Hepatocyte (in vitro differentiated cells): ENCODE measurements around the gene P2RY12. TPM values are rescaled to one million over a fixed set of nuclear protein-coding genes. Genes with fewer than 3 reads are reported as not detected.

Experiments used
- DNase-seq: peaks from one replicate; pipeline ENCODE4 v3.0.0-alpha.2; 2016; ENCODE audit warnings: low spot score
- H2AFZ ChIP-seq: fragments of 200-600 bp; sonication (generic); 2 replicates; pipeline ENCODE4 v1.6.0; 2016; ENCODE audit warnings: antibody characterized with exemption, mild to moderate bottlenecking
- H3K27ac ChIP-seq: fragments of 200-600 bp; sonication (generic); 2 replicates; pipeline ENCODE4 v1.5.1; 2016; ENCODE audit warnings: mild to moderate bottlenecking
- H3K27me3 ChIP-seq: fragments of 200-600 bp; sonication (generic); 2 replicates; pipeline ENCODE4 v1.6.1; 2016
- H3K36me3 ChIP-seq: fragments of 200-600 bp; sonication (generic); replicated peaks from 2 replicates; pipeline ENCODE4 v1.5.1; 2016; ENCODE audit warnings: low read depth; ENCODE audit not compliant: insufficient read depth
- H3K4me1 ChIP-seq: fragments of 200-600 bp; sonication (generic); 2 replicates; pipeline ENCODE4 v1.5.1; 2016; ENCODE audit warnings: mild to moderate bottlenecking, moderate library complexity; ENCODE audit not compliant: insufficient read depth
- H3K4me2 ChIP-seq: fragments of 200-600 bp; sonication (generic); 2 replicates; pipeline ENCODE4 v1.6.0; 2016
- H3K4me3 ChIP-seq: fragments of 200-600 bp; sonication (generic); 2 replicates; pipeline ENCODE4 v1.5.1; 2016; ENCODE audit warnings: mild to moderate bottlenecking
- H3K79me2 ChIP-seq: fragments of 200-600 bp; sonication (generic); 2 replicates; pipeline ENCODE4 v1.6.0; 2017; ENCODE audit warnings: mild to moderate bottlenecking
- H3K9me2 ChIP-seq: fragments of 200-600 bp; sonication (generic); replicated peaks from 2 replicates; pipeline ENCODE4 v1.6.0; 2017; ENCODE audit warnings: mild to moderate bottlenecking; ENCODE audit not compliant: insufficient read depth
- H3K9me3 ChIP-seq: fragments of 200-600 bp; sonication (generic); 2 replicates; pipeline ENCODE4 v1.5.1; 2016; ENCODE audit warnings: low read depth, mild to moderate bottlenecking
- H4K20me1 ChIP-seq: fragments of 200-600 bp; sonication (generic); 2 replicates; pipeline ENCODE4 v1.6.0; 2016; ENCODE audit warnings: mild to moderate bottlenecking; ENCODE audit not compliant: insufficient read depth, poor library complexity, severe bottlenecking
- EZH2 ChIP-seq: fragments of 200-600 bp; sonication (generic); IDR thresholded peaks from 2 replicates; pipeline ENCODE4 v1.6.1; 2016; ENCODE audit warnings: antibody characterized with exemption, mild to moderate bottlenecking, borderline replicate concordance
- EZH2phosphoT487 ChIP-seq: fragments of 200-600 bp; sonication (generic); IDR thresholded peaks from one replicate; pipeline ENCODE4 v1.6.1; 2018; ENCODE audit warnings: antibody characterized with exemption, mild to moderate bottlenecking, low read depth, moderate library complexity; ENCODE audit not compliant: unreplicated experiment, severe bottlenecking
- WGBS: methylation state at CpG from one replicate; pipeline ENCODE4 v1.1.6; 2016; ENCODE audit warnings: low lambda C conversion rate; ENCODE audit errors: missing lambda C conversion rate; 5-methylcytosine and 5-hydroxymethylcytosine counted together
- polyA plus RNA-seq: library from polyadenylated mRNA; unstranded; fragments of >200 nt; fragmentation: Nextera tagmentation; extraction: Ambion mirVana; gene quantifications from 2 replicates; pipeline ENCODE4 v1.2.1, GENCODE V29; 2016
- total RNA-seq: library from RNA; depleted of rRNA; stranded (reverse); fragments of >200 nt; gene quantifications from 2 replicates; pipeline ENCODE4 v1.2.3, GENCODE V29; 2014
- TF ChIP-seq, protein P1 (sequence below): fragments of 200-600 bp; sonication (generic); IDR thresholded peaks from 2 replicates; pipeline ENCODE4 v1.5.1; 2016; ENCODE audit warnings: antibody characterized with exemption, mild to moderate bottlenecking; ENCODE audit not compliant: poor library complexity

Gene P2RY12
- total and polyA plus RNA-seq, 2 experiments from 2014 or later, result 0.07 TPM; not detected in 1

DNA sequence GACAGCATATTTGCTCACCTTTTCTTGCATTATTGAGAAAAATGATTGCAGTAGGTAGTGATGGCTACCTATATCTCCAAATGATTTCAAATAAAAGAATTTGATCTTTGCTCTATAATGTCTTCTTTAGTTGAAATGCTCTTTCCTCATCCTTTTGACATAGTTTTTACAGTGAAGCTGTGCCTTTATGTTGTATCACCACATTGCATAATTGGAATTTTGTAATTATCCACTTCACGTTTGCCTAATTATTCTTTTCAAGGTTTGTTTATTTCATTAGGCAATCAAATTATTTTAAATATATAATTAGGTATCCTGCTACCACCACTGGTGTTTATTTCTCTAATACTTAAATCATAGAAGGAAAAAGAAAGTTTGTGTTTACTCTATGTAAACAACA lies 33.9 kb downstream of the P2RY12 start:
- no peaks in the 10 kb centered on the region for H4K20me1 ChIP-seq
- TF ChIP-seq EZH2 (no peak), EZH2phosphoT487 (no peak)
- TF ChIP-seq, protein P1, sequence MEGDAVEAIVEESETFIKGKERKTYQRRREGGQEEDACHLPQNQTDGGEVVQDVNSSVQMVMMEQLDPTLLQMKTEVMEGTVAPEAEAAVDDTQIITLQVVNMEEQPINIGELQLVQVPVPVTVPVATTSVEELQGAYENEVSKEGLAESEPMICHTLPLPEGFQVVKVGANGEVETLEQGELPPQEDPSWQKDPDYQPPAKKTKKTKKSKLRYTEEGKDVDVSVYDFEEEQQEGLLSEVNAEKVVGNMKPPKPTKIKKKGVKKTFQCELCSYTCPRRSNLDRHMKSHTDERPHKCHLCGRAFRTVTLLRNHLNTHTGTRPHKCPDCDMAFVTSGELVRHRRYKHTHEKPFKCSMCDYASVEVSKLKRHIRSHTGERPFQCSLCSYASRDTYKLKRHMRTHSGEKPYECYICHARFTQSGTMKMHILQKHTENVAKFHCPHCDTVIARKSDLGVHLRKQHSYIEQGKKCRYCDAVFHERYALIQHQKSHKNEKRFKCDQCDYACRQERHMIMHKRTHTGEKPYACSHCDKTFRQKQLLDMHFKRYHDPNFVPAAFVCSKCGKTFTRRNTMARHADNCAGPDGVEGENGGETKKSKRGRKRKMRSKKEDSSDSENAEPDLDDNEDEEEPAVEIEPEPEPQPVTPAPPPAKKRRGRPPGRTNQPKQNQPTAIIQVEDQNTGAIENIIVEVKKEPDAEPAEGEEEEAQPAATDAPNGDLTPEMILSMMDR, result no peak
- H2AFZ ChIP-seq, result no peak overlapping the region
- 77% methylated on average over 1 of the region's 1 CpG for WGBS
- no peaks in the 10 kb centered on the region for H3K4me1 ChIP-seq
- H3K27ac ChIP-seq, result no peak overlapping the region
- no peak overlapping the region for H3K4me3 ChIP-seq
- H3K79me2 ChIP-seq, result no peaks in the 10 kb centered on the region
- DNase-seq, result no peak
- no peaks in the 10 kb centered on the region for H3K36me3 ChIP-seq
- no peaks in the 10 kb centered on the region for H3K9me3 ChIP-seq
- H3K4me2 ChIP-seq, result no peak overlapping the region
- H3K27me3 ChIP-seq, result no peaks in the 10 kb centered on the region
- H3K9me2 ChIP-seq, result no peaks in the 10 kb centered on the region

DNA sequence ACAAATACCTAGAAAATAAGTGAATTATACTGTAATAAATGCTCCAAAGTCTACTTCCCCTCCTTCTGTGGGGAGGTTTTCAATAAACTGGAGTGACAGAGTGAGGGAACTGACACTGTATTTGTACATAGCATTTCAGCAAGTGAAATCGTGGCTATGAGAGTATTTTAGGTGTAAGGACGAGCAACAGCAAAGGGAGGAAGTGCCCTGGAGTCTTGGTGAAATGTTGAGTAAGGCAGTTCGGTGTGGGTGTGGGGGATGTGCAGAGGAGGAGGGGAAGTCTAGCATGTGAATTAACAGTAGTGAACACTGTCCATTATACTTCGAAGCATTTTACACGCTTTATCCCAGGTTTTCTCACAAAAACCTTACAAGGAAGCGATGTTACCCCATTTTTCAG lies 37.1 kb downstream of the P2RY12 start:
- Histone ChIP-seq H3K4me1 (no peaks in the 10 kb centered on the region), H3K9me2 (no peaks in the 10 kb centered on the region), H4K20me1 (no peaks in the 10 kb centered on the region), H2AFZ (no peak overlapping the region), H3K4me2 (no peak overlapping the region), H3K36me3 (no peaks in the 10 kb centered on the region), H3K79me2 (no peaks in the 10 kb centered on the region), H3K4me3 (no peak overlapping the region), H3K9me3 (no peaks in the 10 kb centered on the region), H3K27ac (no peak overlapping the region), H3K27me3 (no peaks in the 10 kb centered on the region)
- 86% methylated on average over 6 of the region's 6 CpGs for WGBS
- DNase-seq, result no peak
- no peak for TF ChIP-seq EZH2
- TF ChIP-seq, protein P1, result no peak
- TF ChIP-seq EZH2phosphoT487, result no peak

DNA sequence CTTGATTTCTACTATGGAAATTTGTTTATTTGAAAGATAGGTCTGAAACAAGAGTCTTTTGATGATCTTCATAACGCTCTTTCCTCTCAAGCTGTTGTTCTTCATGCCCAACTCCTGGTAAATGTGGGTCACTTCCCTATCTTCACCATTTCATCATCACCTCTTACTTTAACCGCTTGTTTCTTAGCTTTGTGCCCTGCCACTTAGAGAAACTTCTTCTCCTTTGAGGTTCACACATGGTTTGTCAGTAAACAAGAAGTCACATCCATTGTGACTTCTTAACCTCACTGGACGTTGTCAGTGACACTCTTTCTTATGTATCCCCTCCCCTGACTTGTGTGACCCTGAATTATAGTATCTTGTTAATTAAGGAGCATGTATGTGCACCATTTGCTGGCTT lies 38.3 kb downstream of the P2RY12 start:
- no peaks in the 10 kb centered on the region for H3K36me3 ChIP-seq
- H3K9me3 ChIP-seq, result no peaks in the 10 kb centered on the region
- H3K4me3 ChIP-seq, result no peak overlapping the region
- H3K79me2 ChIP-seq, result no peaks in the 10 kb centered on the region
- no peak for DNase-seq
- TF ChIP-seq, protein P1, result no peak
- TF ChIP-seq EZH2phosphoT487 (no peak), EZH2 (no peak)
- H3K4me1 ChIP-seq, result no peaks in the 10 kb centered on the region
- H3K9me2 ChIP-seq, result no peaks in the 10 kb centered on the region
- H2AFZ ChIP-seq, result no peak overlapping the region
- H3K27me3 ChIP-seq, result no peaks in the 10 kb centered on the region
- 95% methylated on average over 3 of the region's 3 CpGs for WGBS
- H4K20me1 ChIP-seq, result no peaks in the 10 kb centered on the region
- no peak overlapping the region for H3K4me2 ChIP-seq
- H3K27ac ChIP-seq, result no peak overlapping the region

DNA sequence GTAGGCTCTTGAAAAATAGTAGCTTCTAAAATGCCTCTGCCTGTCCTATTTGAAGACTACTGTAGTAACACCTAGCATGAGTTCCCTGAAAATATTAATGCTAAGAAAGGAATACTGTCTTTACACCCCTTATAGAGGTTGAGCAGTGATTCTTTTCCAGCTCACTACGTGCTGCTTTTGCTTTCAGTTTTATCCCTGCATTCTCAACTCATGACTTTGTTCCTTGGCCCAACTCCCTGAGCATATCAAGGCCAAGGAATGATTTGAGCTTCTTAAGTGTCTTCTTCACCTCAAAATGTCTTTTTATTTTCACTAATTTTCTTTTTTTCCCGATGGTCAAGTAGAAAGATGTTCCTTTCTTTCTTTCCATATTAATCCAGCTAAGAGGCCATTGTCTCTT lies 38.7 kb downstream of the P2RY12 start:
- H2AFZ ChIP-seq, result no peak overlapping the region
- 89% methylated on average over 2 of the region's 2 CpGs for WGBS
- peak; percentile 4 for DNase-seq

More for the DNA sequence above, 38.7 kb downstream of the P2RY12 start:
- Histone ChIP-seq H3K27ac (no peak overlapping the region), H3K9me3 (no peaks in the 10 kb centered on the region), H3K9me2 (no peaks in the 10 kb centered on the region), H3K4me2 (no peak overlapping the region), H4K20me1 (no peaks in the 10 kb centered on the region), H3K36me3 (no peaks in the 10 kb centered on the region), H3K4me1 (no peaks in the 10 kb centered on the region), H3K27me3 (no peaks in the 10 kb centered on the region), H3K79me2 (no peaks in the 10 kb centered on the region), H3K4me3 (no peak overlapping the region)
- TF ChIP-seq, protein P1, result no peak
- TF ChIP-seq EZH2 (no peak), EZH2phosphoT487 (no peak)
